ENCODE results near the gene ENTPD6. TPM values are rescaled to one million over a fixed set of nuclear protein-coding genes. Genes with fewer than 3 reads are reported as not detected.

ENTPD6 gene
- total RNA-seq, 1 donor from 2014 or later, result 57.8 TPM

DNA sequence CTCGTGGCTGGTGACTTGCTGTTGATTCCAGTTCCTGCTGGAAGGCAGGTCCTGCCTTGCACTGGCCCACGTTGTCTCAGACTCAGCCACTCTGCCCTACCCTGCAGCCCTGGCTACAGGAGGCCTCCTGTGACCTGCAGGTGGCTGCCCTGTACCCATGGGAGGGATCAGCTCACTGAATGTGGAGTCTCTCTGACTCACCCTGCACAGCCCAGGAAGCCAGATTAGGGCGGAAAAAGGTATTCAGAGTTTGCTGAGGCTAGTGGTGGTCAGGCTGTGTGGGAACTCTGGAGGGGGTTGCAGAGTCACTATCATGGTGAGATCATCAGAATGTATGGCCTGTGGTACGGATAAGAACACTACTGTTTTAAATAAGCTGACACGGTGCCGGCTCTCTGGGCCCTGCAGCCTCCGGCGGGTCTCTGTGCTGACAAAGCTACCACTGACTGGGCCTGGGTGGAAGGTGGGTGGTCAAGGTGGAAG is 27.7 kb downstream of the ENTPD6 start:
- Histone ChIP-seq H3K36me3 (ENCODE audit: insufficient read depth, low read length) (peaks cover 1% of the 10 kb centered on the region), H3K4me3 (ENCODE audit: insufficient read depth, low read depth, low read length) (no peak overlapping the region), H3K27me3 (ENCODE audit: insufficient read depth, low read length) (no peaks in the 10 kb centered on the region), H4K20me1 (ENCODE audit: insufficient read depth, low read length) (no peaks in the 10 kb centered on the region), H3K4me1 (ENCODE audit: insufficient read depth, low read length) (peaks cover 45% of the 10 kb centered on the region), H3K4me2 (ENCODE audit: low read length) (peak overlapping the region; percentile 56), H3K79me2 (ENCODE audit: insufficient read depth, low read length) (no peaks in the 10 kb centered on the region), H3K9me3 (ENCODE audit: insufficient read depth, low read depth, low read length) (no peaks in the 10 kb centered on the region), H3K9ac (ENCODE audit: low read length) (peak overlapping the region; percentile 66), H2AFZ (ENCODE audit: low read depth, low read length) (no peak overlapping the region), H3K27ac (ENCODE audit: low read depth, low read length) (peak overlapping the region; percentile 88)
- Mint-ChIP-seq H3K4me3 (ENCODE audit: unreplicated experiment) (peak overlapping the region; percentile 23), H3K4me1 (ENCODE audit: low read depth, unreplicated experiment) (peaks cover 30% of the 10 kb centered on the region), H3K27ac (ENCODE audit: unreplicated experiment) (peak overlapping the region; percentile 95), H3K36me3 (ENCODE audit: low read depth, unreplicated experiment) (peaks cover 6% of the 10 kb centered on the region), H3K9me3 (ENCODE audit: unreplicated experiment) (no peaks in the 10 kb centered on the region), H3K27me3 (ENCODE audit: low read depth, unreplicated experiment) (no peaks in the 10 kb centered on the region)
- DNase-seq (ENCODE audit: low read depth) (peak; percentile 95), FAIRE-seq (no peak)
- TF ChIP-seq, protein P1, sequence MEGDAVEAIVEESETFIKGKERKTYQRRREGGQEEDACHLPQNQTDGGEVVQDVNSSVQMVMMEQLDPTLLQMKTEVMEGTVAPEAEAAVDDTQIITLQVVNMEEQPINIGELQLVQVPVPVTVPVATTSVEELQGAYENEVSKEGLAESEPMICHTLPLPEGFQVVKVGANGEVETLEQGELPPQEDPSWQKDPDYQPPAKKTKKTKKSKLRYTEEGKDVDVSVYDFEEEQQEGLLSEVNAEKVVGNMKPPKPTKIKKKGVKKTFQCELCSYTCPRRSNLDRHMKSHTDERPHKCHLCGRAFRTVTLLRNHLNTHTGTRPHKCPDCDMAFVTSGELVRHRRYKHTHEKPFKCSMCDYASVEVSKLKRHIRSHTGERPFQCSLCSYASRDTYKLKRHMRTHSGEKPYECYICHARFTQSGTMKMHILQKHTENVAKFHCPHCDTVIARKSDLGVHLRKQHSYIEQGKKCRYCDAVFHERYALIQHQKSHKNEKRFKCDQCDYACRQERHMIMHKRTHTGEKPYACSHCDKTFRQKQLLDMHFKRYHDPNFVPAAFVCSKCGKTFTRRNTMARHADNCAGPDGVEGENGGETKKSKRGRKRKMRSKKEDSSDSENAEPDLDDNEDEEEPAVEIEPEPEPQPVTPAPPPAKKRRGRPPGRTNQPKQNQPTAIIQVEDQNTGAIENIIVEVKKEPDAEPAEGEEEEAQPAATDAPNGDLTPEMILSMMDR (IDR thresholded peaks at IDR 0.05; ENCODE audit: insufficient read depth, low read depth, low read length), result no peak
- TF ChIP-seq EZH2 (IDR thresholded peaks at IDR 0.05; ENCODE audit: insufficient read depth, low read length), result no peak

DNA sequence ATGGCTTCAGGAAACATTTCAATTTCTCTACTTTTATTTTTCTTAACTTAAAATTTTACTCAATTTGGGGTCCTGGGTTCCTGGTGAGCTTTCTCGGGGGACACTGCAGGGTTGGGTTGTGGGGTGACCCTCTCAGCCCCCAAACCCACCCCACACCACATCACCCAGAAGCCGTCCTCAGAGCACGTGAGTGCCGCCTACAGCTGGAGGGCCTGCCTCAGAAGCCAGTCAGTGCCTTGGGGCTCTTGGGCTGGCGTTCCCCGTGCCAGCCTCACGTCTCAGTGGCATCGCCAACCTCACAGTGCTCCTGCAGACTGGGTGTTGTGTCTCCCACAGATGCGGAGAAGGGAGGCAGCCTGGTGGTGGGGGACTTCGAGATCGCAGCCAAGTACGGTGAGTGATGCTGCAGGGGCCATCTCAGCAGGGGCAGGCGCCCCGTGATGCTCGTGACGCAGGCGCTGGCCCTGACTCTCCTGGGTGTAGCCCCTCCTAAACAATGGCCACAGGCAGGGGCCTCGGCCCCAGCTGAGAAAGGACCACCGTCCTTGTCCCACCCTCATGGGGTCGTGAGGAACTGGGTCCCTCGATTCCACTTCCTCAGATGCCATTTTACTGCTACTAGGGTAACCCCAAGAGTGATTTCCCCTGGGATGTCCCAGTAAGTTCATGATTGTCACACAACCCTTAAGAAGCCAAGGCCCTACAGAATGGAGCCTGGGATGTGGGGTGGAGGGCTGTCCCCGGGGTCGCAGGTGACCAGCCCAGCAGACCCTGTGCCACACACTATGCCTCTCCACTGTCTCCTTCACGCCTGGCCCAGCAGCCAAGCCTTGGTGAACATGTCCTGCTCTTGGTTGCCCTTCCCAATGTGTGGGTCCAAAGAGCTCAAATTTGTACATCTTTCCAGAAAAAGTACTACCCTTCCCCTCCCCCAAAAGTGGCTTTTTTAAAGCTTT is 28.5 kb downstream of the ENTPD6 start:
- peaks cover 5% of the 10 kb centered on the region for H3K36me3 Mint-ChIP-seq (ENCODE audit: low read depth, unreplicated experiment)
- no peaks in the 10 kb centered on the region for H3K27me3 Mint-ChIP-seq (ENCODE audit: low read depth, unreplicated experiment)
- H3K4me3 Mint-ChIP-seq (ENCODE audit: unreplicated experiment), result no peak overlapping the region
- no peaks in the 10 kb centered on the region for H3K9me3 ChIP-seq (ENCODE audit: insufficient read depth, low read depth, low read length)
- no peaks in the 10 kb centered on the region for H3K27me3 ChIP-seq (ENCODE audit: insufficient read depth, low read length)
- no peaks in the 10 kb centered on the region for H4K20me1 ChIP-seq (ENCODE audit: insufficient read depth, low read length)
- H3K27ac Mint-ChIP-seq (ENCODE audit: unreplicated experiment), result peak overlapping the region; percentile 95
- no peaks in the 10 kb centered on the region for H3K79me2 ChIP-seq (ENCODE audit: insufficient read depth, low read length)
- H3K4me1 Mint-ChIP-seq (ENCODE audit: low read depth, unreplicated experiment), result peaks cover 30% of the 10 kb centered on the region
- FAIRE-seq (no peak), DNase-seq (ENCODE audit: low read depth) (no peak)
- H3K9ac ChIP-seq (ENCODE audit: low read length), result peak overlapping the region; percentile 66
- TF ChIP-seq, protein P1 (IDR thresholded peaks at IDR 0.05; ENCODE audit: insufficient read depth, low read depth, low read length), result no peak
- TF ChIP-seq EZH2 (IDR thresholded peaks at IDR 0.05; ENCODE audit: insufficient read depth, low read length), result no peak
- peak overlapping the region; percentile 88 for H3K27ac ChIP-seq (ENCODE audit: low read depth, low read length)
- H3K4me3 ChIP-seq (ENCODE audit: insufficient read depth, low read depth, low read length), result no peak overlapping the region
- H3K9me3 Mint-ChIP-seq (ENCODE audit: unreplicated experiment), result no peaks in the 10 kb centered on the region
- peaks cover 45% of the 10 kb centered on the region for H3K4me1 ChIP-seq (ENCODE audit: insufficient read depth, low read length)
- peak overlapping the region; percentile 56 for H3K4me2 ChIP-seq (ENCODE audit: low read length)
- no peaks in the 10 kb centered on the region for H3K36me3 ChIP-seq (ENCODE audit: insufficient read depth, low read length)
- H2AFZ ChIP-seq (ENCODE audit: low read depth, low read length), result no peak overlapping the region
